Mesenchymal stem cell (in vitro differentiated cells and primary cell): Measurements from ENCODE around the gene SHBG. TPM values are rescaled to one million over a fixed set of nuclear protein-coding genes. Genes with fewer than 3 reads are reported as not detected.

Experiments
- DNase-seq: peaks from one replicate; pipeline ENCODE4 v3.0.0-alpha.2; 2013
- H2AFZ ChIP-seq: one replicate; pipeline ENCODE4 v1.6.1; 2013; ENCODE audit warnings: low read depth, mild to moderate bottlenecking, control low read depth, inconsistent platforms, low read length, moderate library complexity
- H2AK5ac ChIP-seq: 2 replicates; pipeline ENCODE4 v1.6.1; 2013; ENCODE audit warnings: low read length, moderate library complexity, mild to moderate bottlenecking, inconsistent platforms; ENCODE audit not compliant: severe bottlenecking
- H2BK120ac ChIP-seq: one replicate; pipeline ENCODE4 v1.6.1; 2013; ENCODE audit warnings: low read depth, mild to moderate bottlenecking, inconsistent platforms, low read length, moderate library complexity
- H2BK12ac ChIP-seq, 2 experiments: one replicate each; pipeline ENCODE4 v1.6.1; 2013; ENCODE audit warnings: inconsistent platforms in 2 of 2, low read length in 2 of 2, mild to moderate bottlenecking in 2 of 2, moderate library complexity in 2 of 2, control low read depth in 1 of 2
- H2BK15ac ChIP-seq: one replicate; pipeline ENCODE4 v1.6.1; 2013; ENCODE audit warnings: mild to moderate bottlenecking, low read depth, inconsistent platforms; ENCODE audit not compliant: poor library complexity, severe bottlenecking
- H2BK5ac ChIP-seq: 2 replicates; pipeline ENCODE4 v1.6.1; 2013; ENCODE audit warnings: low read depth, mild to moderate bottlenecking, low read length, control low read depth, inconsistent platforms; ENCODE audit not compliant: poor library complexity, severe bottlenecking
- H3K14ac ChIP-seq, 2 experiments: one replicate each; pipeline ENCODE4 v1.6.1; 2013; ENCODE audit warnings: inconsistent platforms in 2 of 2, low read length in 2 of 2, control low read depth in 1 of 2, mild to moderate bottlenecking in 1 of 2, moderate library complexity in 1 of 2
- H3K18ac ChIP-seq, 2 experiments: one replicate each; pipeline ENCODE4 v1.6.1; 2013; ENCODE audit warnings: inconsistent platforms in 2 of 2, low read length in 2 of 2, control low read depth in 1 of 2, low read depth in 1 of 2, mild to moderate bottlenecking in 1 of 2
- H3K23ac ChIP-seq, 2 experiments: one replicate each; pipeline ENCODE4 v1.6.1; 2013; ENCODE audit warnings: inconsistent platforms in 2 of 2, low read length in 2 of 2, mild to moderate bottlenecking in 2 of 2, moderate library complexity in 2 of 2, control low read depth in 1 of 2
- H3K27ac ChIP-seq: 2 replicates; pipeline ENCODE4 v1.5.1; 2013; ENCODE audit warnings: mild to moderate bottlenecking, moderate library complexity, low read length, control low read depth, inconsistent platforms; ENCODE audit not compliant: poor library complexity, severe bottlenecking
- H3K27me3 ChIP-seq, 2 experiments: 2 replicates each; pipeline versions ENCODE4 v1.6.1 to v1.7.0; 2013; ENCODE audit warnings: low read length in 2 of 2, mild to moderate bottlenecking in 2 of 2, moderate library complexity in 2 of 2, control low read depth in 1 of 2, inconsistent platforms in 1 of 2; ENCODE audit not compliant: control insufficient read depth in 1 of 2, insufficient read depth in 1 of 2
- H3K36me3 ChIP-seq, 2 experiments: 2 replicates each; pipeline versions ENCODE4 v1.6.1 to v1.7.0; 2013; ENCODE audit warnings: low read length in 2 of 2, control low read depth in 1 of 2, inconsistent platforms in 1 of 2, low read depth in 1 of 2, mild to moderate bottlenecking in 1 of 2; ENCODE audit not compliant: insufficient read depth in 2 of 2, control insufficient read depth in 1 of 2
- H3K4ac ChIP-seq, 2 experiments: one replicate each; pipeline ENCODE4 v1.6.1; 2013; ENCODE audit warnings: inconsistent platforms in 2 of 2, low read length in 2 of 2, mild to moderate bottlenecking in 2 of 2, moderate library complexity in 2 of 2, control low read depth in 1 of 2, low read depth in 1 of 2
- H3K4me1 ChIP-seq: 2 replicates; pipeline ENCODE4 v1.6.1; 2013; ENCODE audit warnings: low read depth, low read length, control low read depth; ENCODE audit not compliant: control insufficient read depth, insufficient read depth
- H3K4me2 ChIP-seq: 2 replicates; pipeline ENCODE4 v1.6.1; 2013; ENCODE audit warnings: low read length, mild to moderate bottlenecking, inconsistent platforms; ENCODE audit not compliant: poor library complexity, severe bottlenecking
- H3K4me3 ChIP-seq, 2 experiments: 2 replicates each; pipeline versions ENCODE4 v1.5.1 to v1.7.0; 2013; ENCODE audit warnings: low read length in 2 of 2, mild to moderate bottlenecking in 2 of 2, control low read depth in 1 of 2, low read depth in 1 of 2; ENCODE audit not compliant: insufficient read depth in 1 of 2
- H3K79me1 ChIP-seq: replicated peaks from 2 replicates; pipeline ENCODE4 v1.6.1; 2013; ENCODE audit warnings: mild to moderate bottlenecking, control low read depth, low read length, inconsistent platforms; ENCODE audit not compliant: poor library complexity, severe bottlenecking
- H3K9ac ChIP-seq: 2 replicates; pipeline ENCODE4 v1.7.0; 2013; ENCODE audit warnings: mild to moderate bottlenecking, low read length, moderate library complexity
- H3K9me3 ChIP-seq: 2 replicates; pipeline ENCODE4 v1.7.0; 2013; ENCODE audit warnings: mild to moderate bottlenecking, low read length; ENCODE audit not compliant: control insufficient read depth
- H4K8ac ChIP-seq: one replicate; pipeline ENCODE4 v1.6.1; 2013; ENCODE audit warnings: inconsistent platforms, mild to moderate bottlenecking, low read length, moderate library complexity
- H4K91ac ChIP-seq: one replicate; pipeline ENCODE4 v1.6.1; 2013; ENCODE audit warnings: mild to moderate bottlenecking, low read length, inconsistent platforms
- WGBS: methylation state at CpG from one replicate; pipeline ENCODE4 v1.1.7; 2013; ENCODE audit warnings: mixed read lengths; 5-methylcytosine and 5-hydroxymethylcytosine counted together
- polyA plus RNA-seq, 2 experiments: library from polyadenylated mRNA; stranded (reverse); fragments of 200-250 nt; gene quantifications; one replicate each; pipeline ENCODE4 v1.2.3, GENCODE V29; 2013

The SHBG gene, protein sequence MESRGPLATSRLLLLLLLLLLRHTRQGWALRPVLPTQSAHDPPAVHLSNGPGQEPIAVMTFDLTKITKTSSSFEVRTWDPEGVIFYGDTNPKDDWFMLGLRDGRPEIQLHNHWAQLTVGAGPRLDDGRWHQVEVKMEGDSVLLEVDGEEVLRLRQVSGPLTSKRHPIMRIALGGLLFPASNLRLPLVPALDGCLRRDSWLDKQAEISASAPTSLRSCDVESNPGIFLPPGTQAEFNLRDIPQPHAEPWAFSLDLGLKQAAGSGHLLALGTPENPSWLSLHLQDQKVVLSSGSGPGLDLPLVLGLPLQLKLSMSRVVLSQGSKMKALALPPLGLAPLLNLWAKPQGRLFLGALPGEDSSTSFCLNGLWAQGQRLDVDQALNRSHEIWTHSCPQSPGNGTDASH
- polyA plus RNA-seq (2013, experiment 1 of 2), result 0.58 TPM
- 0.55 TPM for polyA plus RNA-seq (2013, experiment 2 of 2)

DNA sequence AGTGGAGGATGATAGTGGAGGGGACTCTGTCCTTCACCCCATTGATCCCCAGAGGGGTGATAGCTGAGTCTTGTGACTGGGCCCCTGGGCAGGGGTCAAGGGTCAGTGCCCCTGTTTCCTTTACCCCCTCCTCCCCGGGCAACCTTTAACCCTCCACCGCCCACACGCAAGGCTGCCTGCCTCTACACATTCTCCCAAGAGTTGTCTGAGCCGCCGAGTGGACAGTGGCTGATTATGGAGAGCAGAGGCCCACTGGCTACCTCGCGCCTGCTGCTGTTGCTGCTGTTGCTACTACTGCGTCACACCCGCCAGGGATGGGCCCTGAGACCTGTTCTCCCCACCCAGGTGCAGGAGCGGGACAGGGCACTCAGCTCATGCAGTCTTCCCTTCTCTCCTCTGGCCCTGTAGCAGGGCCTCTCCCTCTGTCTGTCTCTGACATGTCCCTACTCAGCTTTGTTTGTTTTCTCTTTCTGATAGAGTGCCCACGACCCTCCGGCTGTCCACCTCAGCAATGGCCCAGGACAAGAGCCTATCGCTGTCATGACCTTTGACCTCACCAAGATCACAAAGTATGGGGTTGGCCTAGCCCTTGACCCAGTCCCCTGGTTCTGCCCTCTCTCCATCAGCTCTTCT lies at the start of gene SHBG:
SHBG (plus strand) TSS at position 197 of the 633 bp plus-strand sequence; CDS start at position 235, 38 bp downstream.
- H3K14ac ChIP-seq, result no peak within 1 kb of the TSS
- no peak within 1 kb of the TSS for H4K8ac ChIP-seq
- H3K27me3 ChIP-seq, result peaks cover 0 to 4% of the 10 kb centered on the region in 2 experiments
- peak within 1 kb of the TSS; percentile 17 for H2AK5ac ChIP-seq
- no peaks in the 10 kb centered on the region for H3K9me3 ChIP-seq
- H3K4ac ChIP-seq, result no peak within 1 kb of the TSS
- no peak within 1 kb of the TSS for H3K9ac ChIP-seq
- H2AFZ ChIP-seq, result no peak within 1 kb of the TSS
- H3K4me3 ChIP-seq, result no peak within 1 kb of the TSS
- H3K4me2 ChIP-seq, result no peak within 1 kb of the TSS
- H3K27ac ChIP-seq, result no peak within 1 kb of the TSS
- peaks cover 9% of the 10 kb centered on the region for H3K4me1 ChIP-seq
- no peak within 1 kb of the TSS for H2BK15ac ChIP-seq
- no peak within 1 kb of the TSS for H3K23ac ChIP-seq
- H2BK12ac ChIP-seq, result peak within 1 kb of the TSS in 1 of 2 experiments; percentile 80
- no peak for DNase-seq
- H3K79me1 ChIP-seq, result peaks cover 9% of the 10 kb centered on the region
- H2BK5ac ChIP-seq, result no peak within 1 kb of the TSS
- no peak within 1 kb of the TSS for H3K18ac ChIP-seq
- WGBS, result 77% methylated on average over 13 of the region's 13 CpGs
- H4K91ac ChIP-seq, result peak within 1 kb of the TSS; percentile 44
- no peak within 1 kb of the TSS for H2BK120ac ChIP-seq
- peaks cover 3 to 6% of the 10 kb centered on the region in 2 experiments for H3K36me3 ChIP-seq

DNA sequence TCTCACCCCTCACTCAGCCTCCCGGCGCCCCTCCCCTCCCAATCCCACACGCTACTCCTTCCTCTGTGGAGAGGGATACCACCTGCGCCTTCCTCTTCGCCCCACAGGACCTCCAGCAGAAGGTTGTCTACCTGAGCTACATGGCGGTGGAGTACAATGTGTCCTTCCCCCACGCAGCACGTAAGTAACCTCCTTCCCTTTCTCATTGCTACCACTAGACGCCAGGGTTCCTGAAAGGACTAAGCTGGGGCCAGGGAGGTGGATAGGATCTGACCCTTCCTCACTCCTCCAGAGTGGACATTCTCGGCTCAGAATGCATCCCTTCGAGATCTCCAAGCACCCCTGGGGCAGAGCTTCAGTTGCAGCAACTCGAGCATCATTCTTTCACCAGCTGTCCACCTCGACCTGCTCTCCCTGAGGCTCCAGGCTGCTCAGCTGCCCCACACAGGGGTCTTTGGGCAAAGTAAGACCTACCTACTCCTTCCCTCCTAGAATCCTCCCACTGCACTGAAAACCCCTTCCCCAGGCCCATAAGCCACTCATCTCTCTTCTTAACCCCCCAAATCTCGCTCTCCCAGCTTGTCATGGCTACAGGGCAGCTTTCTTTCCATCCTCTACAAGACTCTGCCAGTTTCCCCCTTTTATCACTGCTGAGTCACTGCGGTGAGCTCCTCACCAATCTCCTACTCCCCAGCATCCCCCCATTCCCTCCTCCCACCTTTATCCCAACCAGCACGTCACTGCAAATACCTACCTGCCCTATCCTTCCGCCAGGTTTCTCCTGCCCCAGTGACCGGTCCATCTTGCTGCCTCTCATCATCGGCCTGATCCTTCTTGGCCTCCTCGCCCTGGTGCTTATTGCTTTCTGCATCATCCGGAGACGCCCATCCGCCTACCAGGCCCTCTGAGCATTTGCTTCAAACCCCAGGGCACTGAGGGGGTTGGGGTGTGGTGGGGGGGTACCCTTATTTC lies 49.0 kb upstream of the SHBG start:
- Histone ChIP-seq H3K4me3 (peak overlapping the region in 1 of 2 experiments; percentile 80), H3K4me1 (peaks cover 26% of the 10 kb centered on the region), H2AFZ (no peak overlapping the region), H3K27ac (no peak overlapping the region), H3K79me1 (peaks cover 14% of the 10 kb centered on the region), H2BK15ac (no peak overlapping the region), H3K36me3 (peaks cover 45 to 75% of the 10 kb centered on the region in 2 experiments), H2BK120ac (no peak overlapping the region), H3K9ac (peak overlapping the region; percentile 89), H3K27me3 (no peaks in the 10 kb centered on the region), H3K18ac (no peak overlapping the region), H2AK5ac (no peak overlapping the region), H2BK5ac (no peak overlapping the region), H3K9me3 (no peaks in the 10 kb centered on the region), H3K14ac (no peak overlapping the region), H2BK12ac (peak overlapping the region; percentile 11 to 15), H4K91ac (peak overlapping the region; percentile 43), H3K4me2 (no peak overlapping the region), H3K23ac (no peak overlapping the region), H4K8ac (peak overlapping the region; percentile 66), H3K4ac (no peak overlapping the region)
- 94% methylated on average over 23 of the region's 23 CpGs for WGBS
- no peak for DNase-seq

DNA sequence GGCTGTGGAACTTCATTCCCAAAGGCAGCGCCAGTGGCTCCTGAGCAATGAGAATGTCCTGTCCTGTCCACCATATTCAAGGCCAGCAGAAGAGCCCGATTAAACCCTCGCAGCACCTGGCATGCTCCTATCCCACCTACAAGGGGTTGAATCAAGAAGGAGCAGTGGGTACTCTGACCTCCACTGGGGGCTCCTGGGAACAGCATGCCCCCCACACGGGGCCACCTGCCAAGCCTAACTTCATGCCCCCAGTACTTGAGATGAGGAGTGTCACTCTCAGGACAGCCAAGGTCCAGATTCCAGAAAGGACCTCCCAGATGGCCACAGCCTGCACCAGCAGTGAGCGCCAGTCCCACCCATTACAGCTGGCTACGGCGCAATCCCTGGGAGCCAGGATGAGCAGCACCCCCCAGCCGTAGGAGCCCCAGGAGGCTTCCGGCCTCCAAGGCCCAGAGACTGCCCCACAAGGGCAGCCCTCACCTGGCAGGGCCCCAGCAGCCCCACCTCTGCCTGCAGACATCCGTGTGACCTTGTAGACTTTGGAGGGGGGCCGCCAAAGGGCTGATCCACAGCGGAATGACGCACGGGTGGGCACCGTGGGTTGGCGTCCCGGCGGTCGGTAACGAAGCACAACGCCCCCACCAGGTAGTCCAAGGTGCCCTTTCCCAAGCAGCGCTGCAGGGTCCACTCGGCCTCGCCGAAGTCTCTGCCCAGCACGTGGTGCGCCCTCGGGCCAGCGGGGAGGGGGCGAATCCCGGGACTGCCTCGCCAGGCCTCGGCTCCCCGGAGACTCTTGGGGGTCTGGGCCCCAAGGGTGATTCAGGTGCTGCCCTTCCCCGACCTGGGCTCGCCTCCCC lies 47.3 kb upstream of the SHBG start:
- Histone ChIP-seq H3K18ac (peak overlapping the region; percentile 74 to 97), H3K4ac (peak overlapping the region; percentile 96 to 97), H3K79me1 (peaks cover 19% of the 10 kb centered on the region), H2BK5ac (no peak overlapping the region), H2BK12ac (peak overlapping the region; percentile 28 to 74), H3K9ac (peak overlapping the region; percentile 95), H2AK5ac (peak overlapping the region; percentile 11), H3K14ac (no peak overlapping the region), H3K4me1 (peaks cover 30% of the 10 kb centered on the region), H2BK120ac (peak overlapping the region; percentile 90), H3K23ac (peak overlapping the region in 1 of 2 experiments; percentile 66), H3K9me3 (no peaks in the 10 kb centered on the region), H4K8ac (peak overlapping the region; percentile 98), H3K36me3 (peaks cover 40 to 71% of the 10 kb centered on the region in 2 experiments), H2BK15ac (peak overlapping the region; percentile 93), H3K4me3 (peak overlapping the region; percentile 37 to 89), H4K91ac (peak overlapping the region; percentile 96), H3K27me3 (no peaks in the 10 kb centered on the region), H3K27ac (no peak overlapping the region), H3K4me2 (peak overlapping the region; percentile 2), H2AFZ (no peak overlapping the region)
- WGBS, result 94% methylated on average over 36 of the region's 36 CpGs
- no peak for DNase-seq
